Pancreas (tissue), 10 donors: ENCODE data around the gene RNF135. TPM values are rescaled to one million over a fixed set of nuclear protein-coding genes. Genes with fewer than 3 reads are reported as not detected.
A peak's percentile ranks its signal among the peaks of the same experiment; 100 is the strongest.

ENCODE experiments used
- ATAC-seq, 4 donors: fragments of 200-7000 bp; cut with Tn5 transposase; one replicate each; pipeline versions ENCODE4 v1.8.0 to v1.9.1; 2020; ENCODE audit warnings: mild to moderate bottlenecking in 4 of 4, moderate library complexity in 4 of 4
- DNase-seq, 6 donors: peaks; one replicate each; pipeline ENCODE4 v3.0.0-alpha.2; 2020
- FAIRE-seq: peaks from 2 replicates; lab custom pipeline; 2012; peaks lifted over from hg19 to GRCh38; lab: Jason Lieb, UNC
- H3K27ac ChIP-seq, 4 donors: fragments of 200-600 bp; sonication (generic); 1 replicate in 3 of 4; 2 replicates in 1 of 4; pipeline versions ENCODE4 v1.5.0 to v1.8.0; 2020
- H3K27me3 ChIP-seq, 4 donors: fragments of 200-600 bp; one replicate each; pipeline ENCODE4 v1.8.0; 2021
- H3K36me3 ChIP-seq, 3 donors: fragments of 200-600 bp; sonication (generic) in 1 of 3; one replicate each; pipeline versions ENCODE4 v1.5.0 to v1.8.0; 2020 to 2021
- H3K4me1 ChIP-seq, 3 donors: fragments of 200-600 bp; one replicate each; pipeline ENCODE4 v1.8.0; 2021
- H3K4me3 ChIP-seq, 4 donors: fragments of 200-600 bp; sonication (generic) in 2 of 4; one replicate each; pipeline versions ENCODE4 v1.5.0 to v1.8.0; 2020 to 2021
- H3K9me3 ChIP-seq, 4 donors: fragments of 200-600 bp; one replicate each; pipeline ENCODE4 v1.8.0; 2021
- CTCF ChIP-seq, 4 donors: fragments of 200-600 bp; sonication (generic) in 3 of 4; IDR thresholded peaks; one replicate each; pipeline versions ENCODE4 v1.5.0 to v1.8.0; 2021; ENCODE audit warnings: antibody characterized with exemption in 4 of 4
- WGBS, 2 donors: extraction: QIAGEN DNeasy Blood & Tissue Kit; methylation state at CpG; one replicate each; pipeline ENCODE4 v1.1.7; 2013; 5-methylcytosine and 5-hydroxymethylcytosine counted together
- intact Hi-C, 3 donors: fragments of 100-400 bp; cut with DNase I; formaldehyde crosslinking; loops; one replicate each; pipeline versions ENCODE4 v1.11.1 to v1.14.2; 2022
- polyA plus RNA-seq, 2 donors: library from polyadenylated mRNA; stranded (reverse); fragments of 200-250 nt; gene quantifications; one replicate each; pipeline ENCODE4 v1.2.3, GENCODE V29; 2013
- total RNA-seq, 6 donors: library from RNA; stranded (reverse); fragmentation: NEBNext Ultra II Directional in 4 of 6; extraction: Animal tissue kit (Norgen Biotek cat#: 25700) in 4 of 6; gene quantifications; one replicate each; pipeline versions ENCODE4 v1.2.1 to v1.2.4, GENCODE V29; 2021 to 2023
- donor health status: healthy with polysubstance abuse.
- donor health status: DM: no; HTN: no; CAD: no; lungs with moderate emphysema.
- donor health status: DM: no; HTN: no; CAD: no.
- donor health status: control.
- donor health status: control.
- donor health status: Bipolar disorder and iron deficiency.
- donor health status: DM: yes; HTN: yes; CAD: no.
- donor health status: DM: no; HTN: no; CAD: no.
- donor health status: DM: no; HTN: no; CAD: no.
- donor health status: DM: yes; HTN: yes; CAD: no.

RNF135 gene
- total and polyA plus RNA-seq, 8 donors: 6.6 to 10.9 (median 8.3) TPM

GRCh38 chr17:30954046-30954830, 16.6 kb upstream of the RNF135 start:
- intact Hi-C loops: no loop called here
- H3K36me3 ChIP-seq: no peaks in the 10 kb centered on the region
- no peaks in the 10 kb centered on the region for H3K27me3 ChIP-seq
- no peak for FAIRE-seq
- no peak for DNase-seq
- peak in 3 of 4 donors; percentile 5 to 45 (median 15) for ATAC-seq
- no peak for TF ChIP-seq CTCF (IDR thresholded peaks at IDR 0.05)
- H3K9me3 ChIP-seq: no peaks in the 10 kb centered on the region
- H3K4me3 ChIP-seq: no peak overlapping the region
- H3K4me1 ChIP-seq: no peaks in the 10 kb centered on the region
- WGBS, 2 donors: 83 to 88% methylated on average over 6 of the region's 6 CpGs
- H3K27ac ChIP-seq: peak overlapping the region in 2 of 4 donors; percentile 44 to 48

GRCh38 chr17:30956764-30957374, 14.0 kb upstream of the RNF135 start:
- H3K27ac ChIP-seq: peak overlapping the region in 1 of 4 donors; percentile 11
- ATAC-seq: peak in 1 of 4 donors; percentile 5
- 60 to 69% methylated on average over 8 of the region's 8 CpGs for WGBS, 2 donors
- no peaks in the 10 kb centered on the region for H3K9me3 ChIP-seq
- H3K36me3 ChIP-seq: no peaks in the 10 kb centered on the region
- no peak for TF ChIP-seq CTCF (IDR thresholded peaks at IDR 0.05)
- no peak overlapping the region for H3K4me3 ChIP-seq
- intact Hi-C loops: no loop called here
- H3K4me1 ChIP-seq: no peaks in the 10 kb centered on the region
- FAIRE-seq: no peak
- no peaks in the 10 kb centered on the region for H3K27me3 ChIP-seq
- DNase-seq: no peak

- no peak for TF ChIP-seq CTCF (IDR thresholded peaks at IDR 0.05)
- Histone ChIP-seq H3K36me3 (no peaks in the 10 kb centered on the region), H3K27me3 (no peaks in the 10 kb centered on the region), H3K4me3 (no peak overlapping the region), H3K9me3 (no peaks in the 10 kb centered on the region), H3K27ac (no peak overlapping the region), H3K4me1 (no peaks in the 10 kb centered on the region)
- no peak for DNase-seq
- intact Hi-C loops: no loop called here
- no peak for ATAC-seq
- WGBS, 2 donors: 85 to 86% methylated on average over 6 of the region's 6 CpGs
- FAIRE-seq: no peak
Measured at GRCh38 chr17:30957741-30958140, 13.1 kb upstream of the RNF135 start.

GRCh38 chr17:30958187-30958586, 12.7 kb upstream of the RNF135 start:
- FAIRE-seq: no peak
- H3K4me3 ChIP-seq: no peak overlapping the region
- no peak for ATAC-seq
- H3K27ac ChIP-seq: peak overlapping the region in 1 of 4 donors; percentile 15
- no peak for TF ChIP-seq CTCF (IDR thresholded peaks at IDR 0.05)
- WGBS, 2 donors: 87 to 90% methylated on average over 7 of the region's 7 CpGs
- H3K9me3 ChIP-seq: no peaks in the 10 kb centered on the region
- no peaks in the 10 kb centered on the region for H3K36me3 ChIP-seq
- DNase-seq: no peak
- no peaks in the 10 kb centered on the region for H3K4me1 ChIP-seq
- intact Hi-C loops: no loop called here
- no peaks in the 10 kb centered on the region for H3K27me3 ChIP-seq
